GM10266 (cell line): ENCODE measurements around the gene RNF135.
"Not testable (repeated sequence)": the region's sequence is repeated elsewhere in the genome, so short reads cannot be mapped to it uniquely, and the experiment has no call there.

Source experiments
- DNase-seq: peaks from one replicate; pipeline ENCODE4 v3.0.0; 2012; ENCODE audit errors: extremely low spot score
- CTCF ChIP-seq: IDR thresholded peaks from 2 replicates; pipeline ENCODE4 v1.5.1; 2012; ENCODE audit warnings: mild to moderate bottlenecking, low read depth; ENCODE audit not compliant: control insufficient read depth, insufficient read depth; ENCODE audit errors: missing control alignments

The RNF135 gene

GRCh38 chr17:31008374-31009041 is 37.7 kb downstream of the RNF135 start:
- DNase-seq, result peak; percentile 65
- no peak for TF ChIP-seq CTCF

- DNase-seq, result peak; percentile 45
Measured at GRCh38 chr17:31009042-31009702, 38.3 kb downstream of the RNF135 start.

GRCh38 chr17:31010014-31010413 is 39.2 kb downstream of the RNF135 start:
- DNase-seq, result not testable (repeated sequence)

- no peak for DNase-seq
- TF ChIP-seq CTCF, result no peak
Measured at GRCh38 chr17:31013844-31014243, 43.0 kb downstream of the RNF135 start.

DNA sequence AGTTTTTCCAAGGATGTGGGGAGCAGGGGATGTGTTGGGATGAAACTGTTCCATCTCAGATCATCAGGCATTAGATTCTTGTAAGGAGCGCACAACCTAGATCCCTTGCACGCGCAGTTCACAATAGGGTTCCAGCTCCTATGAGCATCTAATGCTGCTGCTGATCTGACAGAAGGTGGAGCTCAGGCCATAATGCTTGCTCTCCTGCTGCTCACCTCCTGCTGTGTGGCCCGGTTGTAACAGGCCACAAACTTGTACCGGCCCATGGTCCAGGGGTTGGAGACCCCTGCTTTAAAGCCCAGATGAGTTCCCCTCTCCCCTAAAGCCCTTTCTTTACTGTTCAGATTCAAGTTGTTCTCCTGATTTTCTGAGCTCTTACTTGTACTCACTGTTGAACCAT is 44.8 kb downstream of the RNF135 start:
- TF ChIP-seq CTCF, result no peak
- DNase-seq, result no peak

DNA sequence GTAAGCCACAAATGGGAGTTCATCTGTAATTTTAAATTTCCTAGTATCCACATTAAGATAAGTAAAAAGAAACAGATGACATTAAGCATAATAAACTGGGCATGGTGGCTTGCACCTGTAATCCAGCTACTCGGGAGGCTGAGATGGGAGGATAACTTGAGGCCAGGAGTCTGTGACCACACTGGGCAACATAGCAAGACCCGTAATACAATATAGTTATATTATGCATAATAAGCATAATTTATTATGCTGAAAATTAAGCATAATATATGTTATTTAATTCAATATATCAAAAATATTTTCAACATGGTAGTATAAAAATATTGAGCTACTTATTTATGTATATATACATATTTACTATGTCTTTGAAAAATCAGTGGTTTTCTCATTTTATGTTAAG is 48.2 kb downstream of the RNF135 start:
- DNase-seq, result no peak
- TF ChIP-seq CTCF, result no peak

GRCh38 chr17:31023171-31023570 is 52.3 kb downstream of the RNF135 start:
- DNase-seq, result not testable (repeated sequence)

DNA sequence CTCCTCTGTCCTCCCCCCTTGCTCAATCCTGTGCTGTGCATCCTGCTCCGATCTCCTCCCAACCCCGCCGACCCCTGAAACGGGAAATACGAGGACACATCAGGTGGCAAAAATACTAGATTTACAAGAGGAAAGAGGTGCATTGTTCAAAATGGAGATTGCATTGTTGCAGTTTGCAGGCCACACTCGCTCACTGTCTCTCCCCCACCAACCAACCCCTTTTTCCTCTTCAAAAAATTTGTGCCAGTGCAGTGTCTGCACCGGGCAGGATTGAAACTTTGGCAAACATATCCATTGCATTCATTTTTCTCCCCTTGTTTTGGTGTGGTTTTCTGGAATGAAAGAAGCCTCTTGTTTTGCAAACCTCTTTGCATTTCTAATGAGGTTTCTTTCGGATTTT is 61.0 kb downstream of the RNF135 start:
- no peak for TF ChIP-seq CTCF

GRCh38 chr17:31035611-31036010 is 64.8 kb downstream of the RNF135 start:
- not testable (repeated sequence) for DNase-seq

More for the DNA sequence above, 61.0 kb downstream of the RNF135 start:
- DNase-seq, result no peak

- not testable (repeated sequence) for DNase-seq
Measured at GRCh38 chr17:31040837-31041236, 70.0 kb downstream of the RNF135 start.

- not testable (repeated sequence) for DNase-seq
Measured at GRCh38 chr17:31042378-31042777, 71.5 kb downstream of the RNF135 start.

GRCh38 chr17:31046856-31047425 is 76.1 kb downstream of the RNF135 start:
- not testable (repeated sequence) for DNase-seq
